ENCODE results near the gene EPHA5.
"Not testable (repeated sequence)": the region's sequence is repeated elsewhere in the genome, so short reads cannot be mapped to it uniquely, and the experiment has no call there.

Gene EPHA5

DNA sequence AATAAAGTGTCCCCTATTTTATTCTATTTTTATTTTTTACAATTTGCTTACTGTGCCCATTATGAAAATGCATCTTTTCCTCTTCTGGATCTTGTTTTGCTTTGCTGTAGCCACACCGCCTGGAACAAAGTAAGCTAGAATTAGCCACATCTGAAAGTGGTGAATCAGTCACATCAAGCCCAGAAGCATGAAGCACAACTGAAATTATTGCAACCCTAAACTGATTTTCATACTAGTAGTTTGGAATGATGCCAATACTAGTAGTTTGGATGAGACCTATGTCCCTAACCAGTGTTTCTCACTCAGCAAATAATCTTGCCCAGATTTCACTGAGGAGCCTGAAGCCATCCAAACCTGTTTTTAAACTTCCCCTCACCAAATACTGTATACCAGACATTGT is 303.0 kb downstream of the EPHA5 start:
- no peak for DNase-seq (ENCODE audit: low spot score)

GRCh38 chr4:65358914-65359313 is 311.4 kb downstream of the EPHA5 start:
- DNase-seq (ENCODE audit: low spot score), result no peak

- no peak for DNase-seq (ENCODE audit: low spot score)
Measured at GRCh38 chr4:65353098-65353497, 317.2 kb downstream of the EPHA5 start.

DNA sequence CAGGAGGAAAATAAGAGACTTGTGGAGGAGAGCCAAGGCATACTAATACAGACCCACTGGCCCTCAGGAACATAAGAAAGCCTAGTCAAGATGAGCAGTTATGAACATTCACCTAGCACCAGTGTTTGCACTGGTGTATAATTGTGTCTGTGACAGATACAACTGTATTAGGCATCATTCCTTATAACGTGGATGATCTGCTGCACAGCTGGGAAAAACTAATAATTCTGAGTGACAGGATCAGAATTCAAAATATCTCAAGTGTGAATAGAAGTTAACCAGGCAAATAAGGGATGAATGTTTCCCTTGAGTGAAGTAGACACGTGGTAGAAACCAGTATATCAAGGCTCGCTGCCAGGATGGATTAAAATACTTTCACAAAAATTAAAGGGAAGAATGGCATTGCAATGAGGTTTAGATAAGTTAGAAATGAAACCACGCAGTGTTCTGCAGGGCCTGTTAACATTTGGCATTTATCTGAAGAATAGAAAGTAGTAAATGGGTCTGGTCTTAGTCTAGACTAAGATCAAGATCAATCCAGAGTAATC is 325.9 kb downstream of the EPHA5 start:
- no peak for DNase-seq (ENCODE audit: low spot score)

- no peak for DNase-seq (ENCODE audit: low spot score)
Measured at GRCh38 chr4:65343342-65343741, 326.9 kb downstream of the EPHA5 start.

DNA sequence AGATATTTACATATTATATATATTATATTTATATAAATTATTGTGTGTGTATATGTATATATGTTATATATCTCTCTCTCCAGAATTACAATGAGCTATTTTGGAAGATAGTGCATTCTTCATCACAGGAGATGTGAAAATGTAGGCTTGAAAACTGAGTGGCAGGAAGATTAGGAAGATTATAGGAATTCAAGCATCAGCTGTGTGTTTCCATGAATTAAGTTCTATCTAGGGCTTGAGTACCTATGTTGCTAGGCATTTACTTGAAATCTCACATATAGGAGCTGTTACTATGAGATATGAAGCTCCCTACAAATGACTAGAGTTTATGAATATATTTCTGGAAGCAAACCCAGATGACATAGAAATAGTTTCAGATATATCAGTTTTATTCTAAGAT is 328.7 kb downstream of the EPHA5 start:
- DNase-seq (ENCODE audit: low spot score), result no peak

DNA sequence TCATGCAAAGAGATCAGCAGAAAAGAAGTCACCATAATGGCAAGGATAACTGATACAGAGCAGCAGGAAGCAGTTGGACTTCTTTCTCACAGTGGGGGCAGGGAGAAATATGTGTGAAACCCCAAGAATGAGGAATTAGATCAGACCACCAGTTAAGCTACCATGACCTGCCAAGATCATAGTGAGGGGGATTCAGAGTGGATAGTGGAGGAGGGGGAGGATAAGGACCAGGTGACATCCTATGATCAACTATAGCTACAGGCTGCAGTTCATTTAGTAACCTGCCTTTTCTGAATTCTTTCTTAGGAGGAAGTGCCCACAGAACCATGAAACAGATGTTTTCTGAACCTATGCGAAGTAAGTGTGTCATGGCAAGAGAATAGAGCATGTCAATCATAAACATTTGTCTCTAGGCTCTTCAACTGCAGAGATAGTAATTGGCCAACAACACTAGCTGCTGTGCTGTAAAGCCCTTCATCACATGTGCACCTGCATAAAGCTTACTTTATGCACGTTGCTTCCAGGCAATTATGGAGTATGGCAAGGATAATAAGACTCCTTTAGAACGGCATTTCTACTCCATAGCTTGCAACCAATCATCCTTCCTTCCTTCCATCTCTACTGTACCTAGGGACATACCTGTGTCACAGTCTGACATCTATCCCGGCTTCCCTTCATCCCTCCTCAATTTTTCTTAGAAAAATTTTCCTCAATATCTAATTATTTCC is 329.7 kb downstream of the EPHA5 start:
- DNase-seq (ENCODE audit: low spot score), result no peak

- DNase-seq (ENCODE audit: low spot score), result no peak
Measured at GRCh38 chr4:65337371-65337770, 332.9 kb downstream of the EPHA5 start.

GRCh38 chr4:65336465-65336864 is 333.8 kb downstream of the EPHA5 start:
- DNase-seq (ENCODE audit: low spot score), result no peak

- DNase-seq (ENCODE audit: low spot score), result no peak
Measured at GRCh38 chr4:65316534-65316933, 353.8 kb downstream of the EPHA5 start.

DNA sequence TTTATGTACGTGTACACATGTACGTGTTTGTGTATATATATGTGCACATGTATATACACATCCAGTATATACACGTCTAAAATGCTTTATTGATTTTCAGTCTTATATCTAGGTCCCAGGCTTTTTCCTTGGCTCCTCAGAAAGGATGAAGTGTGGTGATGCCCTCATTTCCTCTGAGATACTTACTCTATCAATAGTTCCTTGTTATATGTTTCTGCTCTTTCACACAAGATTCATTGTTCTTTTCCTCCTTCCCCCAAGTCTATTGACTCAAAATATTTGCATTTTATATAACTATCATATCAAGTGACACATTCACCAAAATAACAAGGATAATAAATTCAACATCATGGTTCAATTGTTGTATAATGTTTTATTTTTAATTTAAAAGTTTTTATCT is 359.2 kb downstream of the EPHA5 start:
- DNase-seq (ENCODE audit: low spot score), result no peak

DNA sequence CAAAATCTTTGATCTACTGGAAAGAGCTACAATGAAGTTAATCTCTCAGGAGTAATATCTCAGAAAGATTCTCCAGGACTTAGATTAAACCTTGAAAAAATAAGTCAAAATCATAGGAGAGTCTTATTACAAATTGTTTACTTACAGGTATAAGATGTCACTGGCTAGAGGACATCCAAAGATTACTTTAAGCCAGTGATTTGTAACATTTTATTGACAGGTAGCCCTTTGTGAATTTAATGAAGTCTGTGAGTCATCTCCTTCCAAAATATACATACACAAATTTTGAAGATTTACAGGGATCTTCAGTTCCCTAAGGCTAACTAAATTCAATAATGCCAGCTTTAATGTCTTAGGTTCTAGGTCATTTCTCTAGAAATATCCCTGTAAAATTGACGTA is 359.7 kb downstream of the EPHA5 start:
- DNase-seq (ENCODE audit: low spot score), result no peak

DNA sequence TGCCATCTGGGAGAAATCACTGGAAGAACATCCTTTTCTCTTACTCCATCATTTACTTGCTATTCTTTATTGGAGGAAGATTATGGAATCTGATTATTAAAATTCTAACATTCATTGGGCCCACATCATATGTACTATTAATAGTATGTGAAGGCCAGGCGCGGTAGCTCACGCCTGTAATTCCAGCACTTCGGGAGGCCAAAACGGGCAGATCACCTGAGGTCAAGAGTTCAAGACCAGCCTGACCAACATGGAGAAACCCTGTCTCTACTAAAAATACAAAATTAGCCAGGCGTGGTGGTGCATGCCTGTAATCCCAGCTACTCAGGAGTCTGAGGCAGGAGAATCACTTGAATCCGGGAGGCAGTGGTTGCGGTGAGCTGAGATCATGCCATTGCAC is 361.7 kb downstream of the EPHA5 start:
- not testable (repeated sequence) for DNase-seq (ENCODE audit: low spot score)

DNA sequence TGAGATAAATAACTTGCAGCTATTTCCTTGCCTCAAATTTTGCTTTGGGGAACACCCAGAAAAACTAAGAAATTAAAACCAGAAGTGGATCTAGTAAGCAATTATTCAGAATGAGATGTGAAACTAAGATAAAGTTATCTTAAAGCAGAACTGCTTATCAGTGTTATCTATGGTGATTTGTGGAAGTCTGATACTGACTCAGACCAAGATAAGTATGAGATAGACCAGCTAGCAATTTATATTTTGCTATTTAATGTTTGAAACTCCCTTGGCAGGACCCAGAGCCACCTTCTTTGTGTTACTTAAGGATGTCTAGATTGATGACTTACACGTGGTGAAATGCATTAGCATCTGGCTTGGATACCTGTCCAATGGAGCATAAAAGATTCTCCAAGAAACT is 368.1 kb downstream of the EPHA5 start:
- DNase-seq (ENCODE audit: low spot score), result no peak

DNA sequence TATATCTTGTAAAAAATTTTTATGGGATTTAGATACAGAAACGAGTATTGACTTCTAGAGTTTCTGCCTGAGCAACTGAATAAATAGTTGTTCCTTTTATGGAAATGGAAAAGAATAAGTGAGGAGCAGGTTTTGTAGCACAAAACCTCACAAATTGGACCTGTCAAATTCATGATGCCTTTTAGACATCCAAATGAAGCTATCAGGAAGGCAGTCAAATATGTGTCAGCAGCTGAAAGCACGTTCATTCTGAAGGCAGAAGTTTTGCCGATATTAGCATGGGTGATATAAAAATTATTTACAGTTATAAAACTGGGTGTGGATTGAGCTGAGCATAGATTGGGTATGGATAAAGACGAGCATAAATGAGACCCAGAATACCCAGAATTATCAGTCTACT is 374.0 kb downstream of the EPHA5 start:
- no peak for DNase-seq (ENCODE audit: low spot score)

GRCh38 chr4:65287071-65287470 is 383.2 kb downstream of the EPHA5 start:
- no peak for DNase-seq (ENCODE audit: low spot score)

Measured in AG08395 (cell line).